Measurements from ENCODE around the gene RAB8B.

RAB8B gene

GRCh38 chr15:63238796-63239195, 49.4 kb downstream of the RAB8B start:
- DNase-seq = no peak

- no peak for DNase-seq
Observed at GRCh38 chr15:63240109-63240508, 50.7 kb downstream of the RAB8B start.

GRCh38 chr15:63241316-63241715, 51.9 kb downstream of the RAB8B start:
- no peak for DNase-seq

GRCh38 chr15:63243101-63243500, 53.7 kb downstream of the RAB8B start:
- no peak for DNase-seq

GRCh38 chr15:63243776-63244175, 54.4 kb downstream of the RAB8B start:
- DNase-seq = no peak

- DNase-seq = no peak
Observed at GRCh38 chr15:63244399-63244798, 55.0 kb downstream of the RAB8B start.

GRCh38 chr15:63244976-63245645, 55.7 kb downstream of the RAB8B start:
- no peak for DNase-seq

GRCh38 chr15:63246691-63247469, 57.5 kb downstream of the RAB8B start:
- DNase-seq = no peak

GRCh38 chr15:63250312-63250965, 61.0 kb downstream of the RAB8B start:
- DNase-seq = no peak

- no peak for DNase-seq
Observed at GRCh38 chr15:63251701-63252100, 62.3 kb downstream of the RAB8B start.

GRCh38 chr15:63252292-63252691, 62.9 kb downstream of the RAB8B start:
- DNase-seq = no peak

GRCh38 chr15:63254991-63255390, 65.6 kb downstream of the RAB8B start:
- no peak for DNase-seq

GRCh38 chr15:63255489-63255990, 66.1 kb downstream of the RAB8B start:
- no peak for DNase-seq

- no peak for DNase-seq
Observed at GRCh38 chr15:63256433-63257274, 67.2 kb downstream of the RAB8B start.

GRCh38 chr15:63258658-63259057, 69.3 kb downstream of the RAB8B start:
- no peak for DNase-seq

- DNase-seq = no peak
Observed at GRCh38 chr15:63260791-63261190, 71.4 kb downstream of the RAB8B start.

GRCh38 chr15:63261311-63261710, 71.9 kb downstream of the RAB8B start:
- DNase-seq = no peak

- no peak for DNase-seq
Observed at GRCh38 chr15:63263519-63263918, 74.1 kb downstream of the RAB8B start.

- no peak for DNase-seq
Observed at GRCh38 chr15:63264688-63265293, 75.4 kb downstream of the RAB8B start.

- DNase-seq = no peak
Observed at GRCh38 chr15:63274427-63274826, 85.0 kb downstream of the RAB8B start.

GRCh38 chr15:63276342-63277037, 87.1 kb downstream of the RAB8B start:
- DNase-seq = no peak

Data from activated naive CD4-positive, alpha-beta T cell treated with Interleukin-2 at 50 U/mL for 16 hours (primary cell).